Esophagus squamous epithelium (tissue), 4 donors: ENCODE results near the gene ANKRD16.

ENCODE experiments used
- POLR2A ChIP-seq, 4 donors: fragments of 450-650 bp; IDR thresholded peaks; one replicate each; pipeline ENCODE4 v1.6.1; 2017; ENCODE audit warnings: antibody characterized with exemption in 4 of 4, mild to moderate bottlenecking in 4 of 4, moderate library complexity in 3 of 4
- TF ChIP-seq, protein P1 (sequence below), 6 experiments: fragments of 450-650 bp in 4 of 6; fragments of 200-600 bp in 2 of 6; sonication (generic) in 2 of 6; IDR thresholded peaks; one replicate each; pipeline ENCODE4 v1.5.1; 2016 to 2019; ENCODE audit warnings: antibody characterized with exemption in 6 of 6, mild to moderate bottlenecking in 4 of 6, moderate library complexity in 4 of 6

DNA sequence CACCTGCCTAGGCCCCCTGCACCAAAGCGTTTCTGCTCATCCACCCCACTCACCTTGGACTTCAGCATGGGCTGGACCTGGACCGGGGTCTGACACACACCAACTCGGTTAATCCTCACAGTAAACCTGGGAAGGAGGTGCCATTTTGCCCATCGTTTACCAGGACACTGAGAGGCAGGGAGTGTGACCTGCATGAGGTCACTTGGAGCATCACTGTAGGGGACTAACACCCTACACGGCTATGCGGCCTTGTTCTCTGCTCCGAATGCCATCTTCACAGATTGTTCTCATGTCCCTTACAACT, 33.0 kb downstream of the ANKRD16 start:
- TF ChIP-seq, protein P1, sequence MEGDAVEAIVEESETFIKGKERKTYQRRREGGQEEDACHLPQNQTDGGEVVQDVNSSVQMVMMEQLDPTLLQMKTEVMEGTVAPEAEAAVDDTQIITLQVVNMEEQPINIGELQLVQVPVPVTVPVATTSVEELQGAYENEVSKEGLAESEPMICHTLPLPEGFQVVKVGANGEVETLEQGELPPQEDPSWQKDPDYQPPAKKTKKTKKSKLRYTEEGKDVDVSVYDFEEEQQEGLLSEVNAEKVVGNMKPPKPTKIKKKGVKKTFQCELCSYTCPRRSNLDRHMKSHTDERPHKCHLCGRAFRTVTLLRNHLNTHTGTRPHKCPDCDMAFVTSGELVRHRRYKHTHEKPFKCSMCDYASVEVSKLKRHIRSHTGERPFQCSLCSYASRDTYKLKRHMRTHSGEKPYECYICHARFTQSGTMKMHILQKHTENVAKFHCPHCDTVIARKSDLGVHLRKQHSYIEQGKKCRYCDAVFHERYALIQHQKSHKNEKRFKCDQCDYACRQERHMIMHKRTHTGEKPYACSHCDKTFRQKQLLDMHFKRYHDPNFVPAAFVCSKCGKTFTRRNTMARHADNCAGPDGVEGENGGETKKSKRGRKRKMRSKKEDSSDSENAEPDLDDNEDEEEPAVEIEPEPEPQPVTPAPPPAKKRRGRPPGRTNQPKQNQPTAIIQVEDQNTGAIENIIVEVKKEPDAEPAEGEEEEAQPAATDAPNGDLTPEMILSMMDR (IDR thresholded peaks at IDR 0.05), result no peak
- TF ChIP-seq POLR2A (IDR thresholded peaks at IDR 0.05), result no peak
